GM12892 (cell line): ENCODE measurements around the gene MUC5AC.

Experiments used
- POLR2A ChIP-seq: IDR thresholded peaks from 2 replicates; pipeline ENCODE4 v1.6.1; 2011; ENCODE audit warnings: low read depth, low read length, control low read depth
- POLR2AphosphoS5 ChIP-seq: IDR thresholded peaks from 2 replicates; pipeline ENCODE4 v1.6.1; 2011; ENCODE audit warnings: low read depth, low read length, control low read depth
- TAF1 ChIP-seq: IDR thresholded peaks from 2 replicates; pipeline ENCODE4 v1.6.1; 2011; ENCODE audit warnings: low read depth, mild to moderate bottlenecking, control low read depth, low read length, borderline replicate concordance

DNA sequence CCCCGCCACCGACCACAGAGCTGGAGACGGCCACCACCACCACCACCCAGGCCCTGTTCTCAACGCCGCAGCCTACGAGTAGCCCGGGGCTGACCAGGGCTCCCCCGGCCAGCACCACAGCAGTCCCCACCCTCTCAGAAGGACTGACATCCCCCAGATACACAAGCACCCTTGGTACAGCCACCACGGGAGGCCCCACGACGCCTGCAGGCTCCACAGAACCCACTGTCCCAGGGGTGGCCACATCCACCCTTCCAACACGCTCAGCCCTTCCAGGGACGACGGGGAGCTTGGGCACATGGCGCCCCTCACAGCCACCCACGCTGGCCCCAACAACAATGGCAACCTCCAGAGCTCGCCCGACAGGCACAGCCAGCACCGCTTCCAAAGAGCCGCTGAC lies 84.0 kb downstream of the MUC5AC start:
- TF ChIP-seq POLR2AphosphoS5 (no peak), TAF1 (no peak), POLR2A (no peak)
